Measurements from ENCODE around the gene FMN1.

The FMN1 gene

DNA sequence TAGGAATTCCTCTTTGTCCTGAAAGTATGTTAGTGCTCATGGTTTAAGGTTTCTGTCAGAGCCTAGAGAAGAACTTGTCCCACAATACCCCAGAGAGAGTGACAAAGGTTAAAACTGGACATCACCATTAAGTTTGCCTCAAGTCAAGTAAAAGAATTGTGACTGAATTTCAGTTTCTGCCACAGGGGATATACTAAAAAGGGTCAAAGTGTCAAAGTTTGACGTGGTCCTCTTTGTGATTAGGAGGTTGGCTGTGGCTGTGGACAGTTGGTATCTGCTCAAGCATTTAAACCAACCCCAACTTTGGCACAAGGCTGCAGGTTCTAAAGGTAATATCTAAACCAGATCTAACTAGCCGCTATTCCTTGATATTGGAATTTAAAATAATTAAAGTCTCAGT, 26.1 kb downstream of the FMN1 start:
- Histone ChIP-seq H3K36me3 (peaks cover 2% of the 10 kb centered on the region; the same call in 1 of the 2 replicates), H3K27ac (no peak overlapping the region), H3K4me3 (ENCODE audit: low read depth, low read length) (no peak overlapping the region), H3K9me3 (ENCODE audit: severe bottlenecking) (no peaks in the 10 kb centered on the region), H3K27me3 (ENCODE audit: insufficient read depth, low read depth, severe bottlenecking) (no peaks in the 10 kb centered on the region)
- DNase-seq = no peak
- TF ChIP-seq, protein P1, sequence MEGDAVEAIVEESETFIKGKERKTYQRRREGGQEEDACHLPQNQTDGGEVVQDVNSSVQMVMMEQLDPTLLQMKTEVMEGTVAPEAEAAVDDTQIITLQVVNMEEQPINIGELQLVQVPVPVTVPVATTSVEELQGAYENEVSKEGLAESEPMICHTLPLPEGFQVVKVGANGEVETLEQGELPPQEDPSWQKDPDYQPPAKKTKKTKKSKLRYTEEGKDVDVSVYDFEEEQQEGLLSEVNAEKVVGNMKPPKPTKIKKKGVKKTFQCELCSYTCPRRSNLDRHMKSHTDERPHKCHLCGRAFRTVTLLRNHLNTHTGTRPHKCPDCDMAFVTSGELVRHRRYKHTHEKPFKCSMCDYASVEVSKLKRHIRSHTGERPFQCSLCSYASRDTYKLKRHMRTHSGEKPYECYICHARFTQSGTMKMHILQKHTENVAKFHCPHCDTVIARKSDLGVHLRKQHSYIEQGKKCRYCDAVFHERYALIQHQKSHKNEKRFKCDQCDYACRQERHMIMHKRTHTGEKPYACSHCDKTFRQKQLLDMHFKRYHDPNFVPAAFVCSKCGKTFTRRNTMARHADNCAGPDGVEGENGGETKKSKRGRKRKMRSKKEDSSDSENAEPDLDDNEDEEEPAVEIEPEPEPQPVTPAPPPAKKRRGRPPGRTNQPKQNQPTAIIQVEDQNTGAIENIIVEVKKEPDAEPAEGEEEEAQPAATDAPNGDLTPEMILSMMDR (IDR thresholded peaks at IDR 0.05; ENCODE audit: low read depth, low read length) = no peak

- H3K27me3 ChIP-seq (ENCODE audit: insufficient read depth, low read depth, severe bottlenecking) = no peaks in the 10 kb centered on the region
- no peak for DNase-seq
- TF ChIP-seq, protein P1 (IDR thresholded peaks at IDR 0.05; ENCODE audit: low read depth, low read length) = no peak
- no peaks in the 10 kb centered on the region for H3K9me3 ChIP-seq (ENCODE audit: severe bottlenecking)
- no peak overlapping the region for H3K27ac ChIP-seq
- no peak overlapping the region for H3K4me3 ChIP-seq (ENCODE audit: low read depth, low read length)
- no peaks in the 10 kb centered on the region for H3K36me3 ChIP-seq
Measured at GRCh38 chr15:33163816-33164215, 30.7 kb downstream of the FMN1 start.

- Histone ChIP-seq H3K36me3 (no peaks in the 10 kb centered on the region), H3K27ac (peak overlapping the region; percentile 34), H3K9me3 (ENCODE audit: severe bottlenecking) (no peaks in the 10 kb centered on the region), H3K27me3 (ENCODE audit: insufficient read depth, low read depth, severe bottlenecking) (no peaks in the 10 kb centered on the region), H3K4me3 (ENCODE audit: low read depth, low read length) (no peak overlapping the region)
- peak; percentile 48 for DNase-seq
- TF ChIP-seq, protein P1 (IDR thresholded peaks at IDR 0.05; ENCODE audit: low read depth, low read length) = no peak
Measured at GRCh38 chr15:33161209-33161608, 33.3 kb downstream of the FMN1 start.

DNA sequence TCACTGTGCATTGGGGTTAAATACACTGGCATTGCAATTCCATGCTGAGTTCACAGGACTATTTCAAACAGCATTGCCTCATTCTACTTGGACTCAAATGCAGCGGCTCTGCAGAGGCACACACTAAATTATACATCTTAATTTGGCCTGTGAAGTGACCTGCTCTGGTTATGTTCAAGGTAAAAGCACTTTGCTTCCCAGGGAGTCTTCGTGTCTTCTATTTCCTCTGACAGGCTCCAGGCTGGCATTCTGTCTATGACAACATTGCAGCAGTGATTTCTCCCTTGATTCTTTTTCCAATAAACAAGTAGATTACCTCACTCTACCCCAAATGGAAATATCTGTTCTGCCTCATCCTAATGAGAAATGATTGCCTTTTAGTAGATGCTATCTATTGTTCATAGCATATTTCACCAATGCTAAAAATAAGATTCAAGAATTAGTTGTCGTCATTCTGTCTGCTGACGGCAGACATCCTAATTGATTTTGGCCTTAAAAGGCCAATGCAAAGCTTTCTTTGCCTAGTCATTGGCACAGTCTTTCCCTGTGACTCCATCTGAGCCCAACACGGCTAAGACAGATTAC, 33.8 kb downstream of the FMN1 start:
- Histone ChIP-seq H3K27me3 (ENCODE audit: insufficient read depth, low read depth, severe bottlenecking) (no peaks in the 10 kb centered on the region), H3K4me3 (ENCODE audit: low read depth, low read length) (no peak overlapping the region), H3K9me3 (ENCODE audit: severe bottlenecking) (no peaks in the 10 kb centered on the region), H3K27ac (peak overlapping the region; percentile 10), H3K36me3 (no peaks in the 10 kb centered on the region)
- no peak for DNase-seq
- TF ChIP-seq, protein P1 (IDR thresholded peaks at IDR 0.05; ENCODE audit: low read depth, low read length) = no peak

- no peak for DNase-seq
- H3K36me3 ChIP-seq = no peaks in the 10 kb centered on the region
- H3K27me3 ChIP-seq (ENCODE audit: insufficient read depth, low read depth, severe bottlenecking) = no peaks in the 10 kb centered on the region
- no peaks in the 10 kb centered on the region for H3K9me3 ChIP-seq (ENCODE audit: severe bottlenecking)
- no peak overlapping the region for H3K27ac ChIP-seq
- H3K4me3 ChIP-seq (ENCODE audit: low read depth, low read length) = no peak overlapping the region
- TF ChIP-seq, protein P1 (IDR thresholded peaks at IDR 0.05; ENCODE audit: low read depth, low read length) = peak; percentile 13; the same call in 1 of the 2 replicates
Measured at GRCh38 chr15:33159726-33160453, 34.6 kb downstream of the FMN1 start.

Measured in WERI-Rb-1 (cell line).